Gastrocnemius medialis (tissue), 4 donors: ENCODE data around the gene KLF9. TPM values are rescaled to one million over a fixed set of nuclear protein-coding genes. Genes with fewer than 3 reads are reported as not detected.

Experiments
- ATAC-seq, 2 donors: fragments of 150-250 bp; one replicate each; pipeline ENCODE4 v1.9.1; 2016
- DNase-seq, 2 donors: peaks; one replicate each; pipeline ENCODE4 v3.0.0-alpha.2; 2019
- H3K27ac ChIP-seq, 4 donors: fragments of 200-600 bp; sonication (generic); 1 replicate in 1 of 4; 2 replicates in 3 of 4; pipeline ENCODE4 v1.5.1; 2016 to 2018; ENCODE audit warnings: mild to moderate bottlenecking in 2 of 4, moderate library complexity in 1 of 4
- H3K27me3 ChIP-seq, 3 donors: fragments of 200-600 bp; sonication (generic) in 2 of 3; 1 replicate in 1 of 3; 2 replicates in 2 of 3; pipeline versions ENCODE4 v1.5.1 to v1.6.0; 2016 to 2019; ENCODE audit warnings: mild to moderate bottlenecking in 1 of 3, moderate library complexity in 1 of 3
- H3K36me3 ChIP-seq, 2 donors: fragments of 200-600 bp; sonication (generic) in 1 of 2; one replicate each; pipeline ENCODE4 v1.5.1; 2017 to 2018
- H3K4me1 ChIP-seq, 2 donors: fragments of 200-600 bp; sonication (generic) in 1 of 2; one replicate each; pipeline ENCODE4 v1.5.1; 2016 to 2017; ENCODE audit warnings: mild to moderate bottlenecking in 2 of 2
- H3K4me3 ChIP-seq, 4 donors: fragments of 200-600 bp; sonication (generic) in 3 of 4; 1 replicate in 1 of 4; 2 replicates in 3 of 4; pipeline ENCODE4 v1.5.1; 2016 to 2019; ENCODE audit warnings: mild to moderate bottlenecking in 2 of 4
- H3K9me3 ChIP-seq, 3 donors: fragments of 200-600 bp; sonication (generic) in 2 of 3; 1 replicate in 1 of 3; 2 replicates in 2 of 3; pipeline ENCODE4 v1.5.1; 2016 to 2019
- CTCF ChIP-seq, 5 experiments: fragments of 450-650 bp in 3 of 5; fragments of 200-600 bp in 2 of 5; sonication (generic) in 2 of 5; IDR thresholded peaks in 4 of 5; conservative IDR thresholded peaks in 1 of 5; 1 replicate in 4 of 5; 2 replicates in 1 of 5; pipeline ENCODE4 v1.5.1; 2016 to 2019; ENCODE audit warnings: antibody characterized with exemption in 5 of 5, mild to moderate bottlenecking in 3 of 5, moderate library complexity in 3 of 5
- POLR2A ChIP-seq, 2 donors: fragments of 450-650 bp; IDR thresholded peaks; one replicate each; pipeline ENCODE4 v1.6.1; 2017; ENCODE audit warnings: antibody characterized with exemption in 2 of 2, mild to moderate bottlenecking in 2 of 2, moderate library complexity in 2 of 2
- in situ Hi-C, 4 donors: fragments of 200-750 bp; cut with MboI; loops; one replicate each; pipeline versions ENCODE4 v1.15.0 to v1.8.0; 2017; ENCODE audit warnings: low sequenced_read_pairs in 4 of 4
- intact Hi-C: fragments of 100-400 bp; cut with DNase I; formaldehyde crosslinking; loops from one replicate; pipeline ENCODE4 v1.15.1; 2023; ENCODE audit warnings: low total_unique reads
- total RNA-seq, 4 donors: library from RNA; depleted of rRNA; stranded (reverse); fragments of >200 nt; gene quantifications; one replicate each; pipeline versions ENCODE4 v1.1.0 to v1.2.3, GENCODE V29; 2016

Gene KLF9
- total RNA-seq, 4 donors from 2014 or later = 122 to 174 (median 169) TPM

DNA sequence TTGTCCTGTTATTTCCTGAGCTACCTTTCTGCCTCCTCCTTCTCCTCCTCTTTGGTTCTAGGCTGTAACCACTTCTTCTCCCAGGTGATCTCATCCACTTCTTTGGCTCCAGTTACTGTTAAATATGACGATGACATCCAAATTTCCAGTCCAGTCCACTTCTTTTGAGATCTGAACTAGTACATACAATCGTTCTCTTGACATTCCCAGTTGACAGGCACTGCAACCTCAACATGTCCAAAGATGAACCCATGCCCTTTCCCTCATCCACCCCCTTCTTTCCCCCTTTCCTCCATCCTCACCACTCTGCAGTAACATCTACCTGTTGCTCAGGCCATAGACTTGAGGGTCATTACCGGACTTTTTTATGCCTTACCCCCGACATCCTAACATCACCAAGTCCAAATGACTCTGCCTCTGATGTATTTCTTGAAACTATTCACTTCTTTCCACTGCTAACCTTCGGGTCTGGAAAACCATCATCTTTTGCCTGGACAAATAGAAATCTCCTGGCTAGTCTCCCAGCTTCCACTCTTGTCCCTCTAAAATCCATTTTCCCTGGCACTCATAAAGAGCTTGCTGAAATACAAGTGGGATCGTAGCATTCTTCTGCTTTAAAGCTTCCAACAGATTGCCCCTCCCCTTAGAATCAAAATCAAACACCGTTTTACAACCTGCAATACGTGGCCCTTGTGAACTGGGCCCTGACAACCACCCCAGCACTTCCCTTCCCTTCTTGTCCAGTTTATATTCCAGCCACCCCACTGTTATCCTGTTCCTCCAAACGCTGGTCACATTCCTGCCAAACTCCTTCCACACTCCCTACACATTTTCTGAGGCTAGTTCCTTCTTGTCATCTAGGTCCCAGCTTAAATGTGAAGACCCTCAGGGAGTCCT is 31.5 kb downstream of the KLF9 start:
- DNase-seq (no peak), ATAC-seq (no peak)
- intact Hi-C loops = no loop called here
- peaks cover 54 to 58% of the 10 kb centered on the region in 2 donors for H3K4me1 ChIP-seq
- no peaks in the 10 kb centered on the region for H3K9me3 ChIP-seq
- TF ChIP-seq POLR2A (IDR thresholded peaks at IDR 0.05) (no peak), CTCF (IDR thresholded peaks at IDR 0.05 in 4 of 5, conservative IDR thresholded peaks at IDR 0.05 in 1 of 5) (no peak)
- H3K27me3 ChIP-seq = no peaks in the 10 kb centered on the region
- in situ Hi-C loops = no loop called here
- H3K36me3 ChIP-seq = peaks cover 2 to 42% of the 10 kb centered on the region in 2 donors
- H3K27ac ChIP-seq = peak overlapping the region; percentile 20 to 52 (median 41)
- H3K4me3 ChIP-seq = no peak overlapping the region

- Histone ChIP-seq H3K4me3 (no peak overlapping the region), H3K4me1 (peaks cover 48 to 54% of the 10 kb centered on the region in 2 donors), H3K9me3 (no peaks in the 10 kb centered on the region), H3K27me3 (no peaks in the 10 kb centered on the region), H3K36me3 (peaks cover 2 to 35% of the 10 kb centered on the region in 2 donors), H3K27ac (peak overlapping the region; percentile 20 to 52 (median 41))
- intact Hi-C loops = no loop called here
- in situ Hi-C loops = no loop called here
- no peak for TF ChIP-seq CTCF (IDR thresholded peaks at IDR 0.05 in 4 of 5, conservative IDR thresholded peaks at IDR 0.05 in 1 of 5)
- TF ChIP-seq POLR2A (IDR thresholded peaks at IDR 0.05) = no peak
- DNase-seq (no peak), ATAC-seq (no peak)
Observed at GRCh38 chr9:70382046-70382708, 32.3 kb downstream of the KLF9 start.

DNA sequence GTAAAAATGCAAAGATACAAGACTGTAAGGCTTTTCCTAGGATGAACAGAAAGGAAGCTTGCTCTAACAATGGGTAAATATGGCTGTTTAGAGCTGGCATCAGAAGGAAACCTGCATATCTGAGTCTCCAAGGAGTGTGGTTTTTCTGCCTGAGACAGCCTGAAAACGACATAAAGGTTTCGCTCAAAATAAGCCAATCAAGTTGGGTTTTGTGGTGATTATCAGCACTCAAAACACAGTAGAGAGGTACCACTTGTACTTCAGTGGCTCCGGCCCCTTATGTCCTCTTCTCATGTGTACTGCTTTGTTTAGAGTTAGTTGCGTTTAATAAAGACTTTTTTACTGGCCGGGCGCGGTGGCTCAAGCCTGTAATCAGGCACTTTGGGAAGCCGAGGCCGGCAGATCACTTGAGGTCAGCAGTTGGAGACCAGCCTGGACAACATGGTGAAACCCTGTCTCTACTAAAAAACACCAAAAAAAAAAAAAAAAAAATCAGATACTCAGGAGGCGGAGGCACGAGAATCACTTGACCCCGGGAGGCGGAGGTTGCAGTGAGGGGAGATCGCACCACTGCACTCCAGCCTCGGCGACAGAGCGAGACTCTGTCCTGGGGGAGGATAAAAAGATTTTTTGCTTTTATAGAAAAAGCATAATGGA is 39.4 kb downstream of the KLF9 start:
- no peak for TF ChIP-seq POLR2A (IDR thresholded peaks at IDR 0.05)
- no peak for TF ChIP-seq CTCF (IDR thresholded peaks at IDR 0.05 in 4 of 5, conservative IDR thresholded peaks at IDR 0.05 in 1 of 5)
- H3K27me3 ChIP-seq = no peaks in the 10 kb centered on the region
- H3K36me3 ChIP-seq = no peaks in the 10 kb centered on the region
- no peak for DNase-seq
- H3K9me3 ChIP-seq = no peaks in the 10 kb centered on the region
- in situ Hi-C loops (no loop called here), intact Hi-C loops (no loop called here)
- ATAC-seq = no peak
- H3K4me3 ChIP-seq = no peak overlapping the region
- peak overlapping the region in 1 of 4 donors; percentile 23 for H3K27ac ChIP-seq
- peaks cover 11 to 18% of the 10 kb centered on the region in 2 donors for H3K4me1 ChIP-seq

- in situ Hi-C loops (no loop called here), intact Hi-C loops (no loop called here)
- ATAC-seq = peak; percentile 26 to 34
Observed at GRCh38 chr9:70367305-70367930, 47.0 kb downstream of the KLF9 start.

More at GRCh38 chr9:70367305-70367930, 47.0 kb downstream of the KLF9 start:
- peaks cover 3 to 5% of the 10 kb centered on the region in 2 donors for H3K4me1 ChIP-seq
- H3K36me3 ChIP-seq = no peaks in the 10 kb centered on the region
- TF ChIP-seq POLR2A (IDR thresholded peaks at IDR 0.05) (no peak), CTCF (IDR thresholded peaks at IDR 0.05 in 4 of 5, conservative IDR thresholded peaks at IDR 0.05 in 1 of 5) (no peak)
- no peak overlapping the region for H3K4me3 ChIP-seq
- peak overlapping the region in 1 of 4 donors; percentile 12 for H3K27ac ChIP-seq
- H3K27me3 ChIP-seq = no peaks in the 10 kb centered on the region
- no peaks in the 10 kb centered on the region for H3K9me3 ChIP-seq
- no peak for DNase-seq
